ENCODE data around the gene PLB1.

PLB1 gene

GRCh38 chr2:28639092-28639691 is 143.3 kb downstream of the PLB1 start:
- TF ChIP-seq TEAD4 (IDR thresholded peaks at IDR 0.05) (no peak), CREB1 (IDR thresholded peaks at IDR 0.05; ENCODE audit: low read depth) (no peak), YY1 (IDR thresholded peaks at IDR 0.05; ENCODE audit: low read depth) (no peak), NFIC (IDR thresholded peaks at IDR 0.05) (no peak), TAF1 (IDR thresholded peaks at IDR 0.05; ENCODE audit: low read depth) (no peak), CEBPB (IDR thresholded peaks at IDR 0.05) (no peak), TCF12 (IDR thresholded peaks at IDR 0.05; ENCODE audit: low read depth) (no peak), RAD21 (IDR thresholded peaks at IDR 0.05; ENCODE audit: low read depth) (no peak), USF1 (IDR thresholded peaks at IDR 0.05) (no peak), FOXM1 (IDR thresholded peaks at IDR 0.05; ENCODE audit: borderline replicate concordance, low read depth) (no peak), EP300 (IDR thresholded peaks at IDR 0.05; ENCODE audit: borderline replicate concordance) (no peak), ZBTB7A (IDR thresholded peaks at IDR 0.05; ENCODE audit: low read depth) (no peak), MAX (IDR thresholded peaks at IDR 0.05) (no peak), EGR1 (IDR thresholded peaks at IDR 0.05) (no peak)
- TF ChIP-seq, protein P1, sequence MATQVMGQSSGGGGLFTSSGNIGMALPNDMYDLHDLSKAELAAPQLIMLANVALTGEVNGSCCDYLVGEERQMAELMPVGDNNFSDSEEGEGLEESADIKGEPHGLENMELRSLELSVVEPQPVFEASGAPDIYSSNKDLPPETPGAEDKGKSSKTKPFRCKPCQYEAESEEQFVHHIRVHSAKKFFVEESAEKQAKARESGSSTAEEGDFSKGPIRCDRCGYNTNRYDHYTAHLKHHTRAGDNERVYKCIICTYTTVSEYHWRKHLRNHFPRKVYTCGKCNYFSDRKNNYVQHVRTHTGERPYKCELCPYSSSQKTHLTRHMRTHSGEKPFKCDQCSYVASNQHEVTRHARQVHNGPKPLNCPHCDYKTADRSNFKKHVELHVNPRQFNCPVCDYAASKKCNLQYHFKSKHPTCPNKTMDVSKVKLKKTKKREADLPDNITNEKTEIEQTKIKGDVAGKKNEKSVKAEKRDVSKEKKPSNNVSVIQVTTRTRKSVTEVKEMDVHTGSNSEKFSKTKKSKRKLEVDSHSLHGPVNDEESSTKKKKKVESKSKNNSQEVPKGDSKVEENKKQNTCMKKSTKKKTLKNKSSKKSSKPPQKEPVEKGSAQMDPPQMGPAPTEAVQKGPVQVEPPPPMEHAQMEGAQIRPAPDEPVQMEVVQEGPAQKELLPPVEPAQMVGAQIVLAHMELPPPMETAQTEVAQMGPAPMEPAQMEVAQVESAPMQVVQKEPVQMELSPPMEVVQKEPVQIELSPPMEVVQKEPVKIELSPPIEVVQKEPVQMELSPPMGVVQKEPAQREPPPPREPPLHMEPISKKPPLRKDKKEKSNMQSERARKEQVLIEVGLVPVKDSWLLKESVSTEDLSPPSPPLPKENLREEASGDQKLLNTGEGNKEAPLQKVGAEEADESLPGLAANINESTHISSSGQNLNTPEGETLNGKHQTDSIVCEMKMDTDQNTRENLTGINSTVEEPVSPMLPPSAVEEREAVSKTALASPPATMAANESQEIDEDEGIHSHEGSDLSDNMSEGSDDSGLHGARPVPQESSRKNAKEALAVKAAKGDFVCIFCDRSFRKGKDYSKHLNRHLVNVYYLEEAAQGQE (IDR thresholded peaks at IDR 0.05; ENCODE audit: low read depth) = no peak

DNA sequence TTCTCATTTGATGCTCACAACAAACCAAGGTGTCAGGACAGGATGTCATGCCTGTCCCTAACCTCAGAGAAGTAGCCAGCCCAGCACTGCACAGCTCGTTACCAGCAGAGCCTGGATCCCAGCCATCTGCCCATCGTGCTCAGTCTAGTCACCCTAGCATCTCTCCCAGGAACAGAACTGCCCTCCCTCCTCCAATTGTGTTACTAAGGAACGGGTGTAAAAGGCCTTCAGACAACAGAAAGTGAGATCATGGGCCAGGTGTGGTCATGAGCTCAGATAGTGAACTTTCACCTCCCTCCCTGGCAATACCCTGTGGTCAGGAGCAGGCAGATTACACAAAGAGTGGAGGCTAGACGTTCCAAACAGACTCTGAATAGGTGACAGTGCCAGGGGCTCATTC is 144.0 kb downstream of the PLB1 start:
- TF ChIP-seq EP300 (IDR thresholded peaks at IDR 0.05; ENCODE audit: borderline replicate concordance) (no peak), USF1 (IDR thresholded peaks at IDR 0.05) (no peak), TAF1 (IDR thresholded peaks at IDR 0.05; ENCODE audit: low read depth) (no peak), FOXM1 (IDR thresholded peaks at IDR 0.05; ENCODE audit: borderline replicate concordance, low read depth) (no peak), YY1 (IDR thresholded peaks at IDR 0.05; ENCODE audit: low read depth) (no peak), RAD21 (IDR thresholded peaks at IDR 0.05; ENCODE audit: low read depth) (no peak), TEAD4 (IDR thresholded peaks at IDR 0.05) (no peak), ZBTB7A (IDR thresholded peaks at IDR 0.05; ENCODE audit: low read depth) (no peak), NFIC (IDR thresholded peaks at IDR 0.05) (no peak), MAX (IDR thresholded peaks at IDR 0.05) (no peak), CEBPB (IDR thresholded peaks at IDR 0.05) (no peak), TCF12 (IDR thresholded peaks at IDR 0.05; ENCODE audit: low read depth) (no peak), EGR1 (IDR thresholded peaks at IDR 0.05) (no peak), CREB1 (IDR thresholded peaks at IDR 0.05; ENCODE audit: low read depth) (no peak)
- TF ChIP-seq, protein P1 (IDR thresholded peaks at IDR 0.05; ENCODE audit: low read depth) = no peak

GRCh38 chr2:28640260-28640907 is 144.5 kb downstream of the PLB1 start:
- TF ChIP-seq ZBTB7A (IDR thresholded peaks at IDR 0.05; ENCODE audit: low read depth) = no peak
- TF ChIP-seq NFIC (IDR thresholded peaks at IDR 0.05) = no peak
- TF ChIP-seq, protein P1 (IDR thresholded peaks at IDR 0.05; ENCODE audit: low read depth) = no peak
- TF ChIP-seq YY1 (IDR thresholded peaks at IDR 0.05; ENCODE audit: low read depth) = no peak
- no peak for TF ChIP-seq TAF1 (IDR thresholded peaks at IDR 0.05; ENCODE audit: low read depth)
- no peak for TF ChIP-seq RAD21 (IDR thresholded peaks at IDR 0.05; ENCODE audit: low read depth)
- no peak for TF ChIP-seq MAX (IDR thresholded peaks at IDR 0.05)
- no peak for TF ChIP-seq CREB1 (IDR thresholded peaks at IDR 0.05; ENCODE audit: low read depth)
- no peak for TF ChIP-seq EGR1 (IDR thresholded peaks at IDR 0.05)
- TF ChIP-seq CEBPB (IDR thresholded peaks at IDR 0.05) = no peak
- TF ChIP-seq FOXM1 (IDR thresholded peaks at IDR 0.05; ENCODE audit: borderline replicate concordance, low read depth) = no peak
- no peak for TF ChIP-seq TEAD4 (IDR thresholded peaks at IDR 0.05)
- no peak for TF ChIP-seq TCF12 (IDR thresholded peaks at IDR 0.05; ENCODE audit: low read depth)
- no peak for TF ChIP-seq USF1 (IDR thresholded peaks at IDR 0.05)
- no peak for TF ChIP-seq EP300 (IDR thresholded peaks at IDR 0.05; ENCODE audit: borderline replicate concordance)
